DMS53 treated with DMSO at 0.1 percent for 48 hours (cell line): Measurements from ENCODE around the gene MAML3.

ENCODE experiments used
- DNase-seq: peaks from one replicate; lab custom pipeline; 2025; ENCODE audit not compliant: unreplicated experiment; lab: John Stamatoyannopoulos, UW

Gene MAML3

DNA sequence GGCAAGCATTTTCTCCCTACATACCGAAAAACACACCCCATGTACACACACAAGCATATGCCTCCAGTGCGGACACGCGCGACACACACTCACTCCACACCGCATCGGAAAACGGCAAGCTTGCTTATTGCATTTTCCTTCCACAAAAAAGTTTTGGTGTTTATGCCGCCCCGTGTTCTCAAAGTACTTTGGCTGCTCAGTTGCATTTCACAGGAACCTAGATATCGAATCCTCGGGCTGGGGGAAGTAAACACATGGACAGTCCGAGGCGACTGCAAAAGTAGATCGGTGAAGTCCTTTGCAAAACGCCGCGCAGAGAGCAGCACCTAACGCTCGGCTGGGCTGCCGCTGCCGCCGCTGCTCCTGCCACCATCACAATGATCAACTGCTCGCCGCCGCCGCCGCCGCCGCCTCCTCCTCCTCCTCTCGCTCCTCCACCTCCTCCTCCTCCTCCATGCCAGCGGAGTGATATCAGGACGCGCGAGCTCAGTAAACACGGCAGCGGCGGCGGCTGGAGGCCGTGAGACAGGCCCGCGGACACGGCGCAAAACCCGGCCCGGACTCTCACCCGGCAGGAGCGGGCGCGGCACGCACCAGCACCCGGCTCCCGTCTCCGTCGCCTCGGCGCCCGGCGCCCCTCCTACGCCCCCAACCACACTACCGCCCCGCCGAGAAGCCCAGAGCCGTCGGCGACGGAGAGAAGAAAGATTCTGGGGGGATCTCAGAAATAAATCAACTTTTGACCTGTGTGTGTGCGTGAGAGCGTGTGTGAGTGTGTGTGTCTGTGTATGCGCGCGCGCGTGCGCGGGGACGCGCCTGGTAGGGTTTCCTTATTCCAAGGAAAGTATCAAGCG lies at the start of gene MAML3:
TSS of gene MAML3 (minus strand) at position 467 of the 854 bp plus-strand sequence. CDS start 857 bp downstream, outside the sequence.
- peak; percentile 85 for DNase-seq

DNA sequence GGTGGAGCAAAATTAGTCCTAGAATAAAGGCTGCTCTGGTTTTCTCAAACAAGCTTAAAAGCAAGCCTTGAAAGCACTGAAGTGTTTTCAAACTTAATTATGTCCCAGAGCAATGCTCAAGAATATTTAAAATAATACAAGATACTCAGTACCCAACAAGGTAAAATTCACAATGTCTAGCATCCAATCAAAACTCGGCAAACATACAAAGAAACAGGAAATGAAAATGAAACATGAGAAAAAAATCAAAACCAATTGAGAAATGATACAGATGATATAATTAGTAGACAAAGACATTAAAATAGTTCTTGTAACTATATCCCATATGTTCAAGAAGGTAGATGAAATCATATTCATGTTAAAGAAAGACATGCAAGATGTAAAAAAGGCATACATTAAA lies 45.0 kb upstream of the MAML3 start:
- no peak for DNase-seq

DNA sequence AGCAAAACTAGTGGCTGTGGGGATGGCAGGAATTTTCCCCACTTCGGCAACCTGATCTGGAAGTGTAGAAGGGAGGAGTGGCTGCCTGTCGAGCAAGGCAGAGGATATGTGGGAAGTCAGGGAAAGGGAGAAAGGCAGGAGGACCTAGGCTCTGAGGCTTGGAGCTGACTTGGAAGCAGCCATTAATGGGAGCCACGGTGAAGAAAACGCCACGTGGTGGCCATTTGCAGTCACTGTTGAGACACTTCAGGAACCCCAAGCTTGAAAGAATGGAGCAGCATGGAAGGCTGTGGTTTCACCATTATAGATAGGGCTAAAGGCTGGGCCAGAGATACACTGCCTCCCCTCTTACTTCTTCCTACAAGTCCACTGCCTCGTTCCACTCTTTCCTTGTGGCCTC lies 41.8 kb upstream of the MAML3 start:
- no peak for DNase-seq

DNA sequence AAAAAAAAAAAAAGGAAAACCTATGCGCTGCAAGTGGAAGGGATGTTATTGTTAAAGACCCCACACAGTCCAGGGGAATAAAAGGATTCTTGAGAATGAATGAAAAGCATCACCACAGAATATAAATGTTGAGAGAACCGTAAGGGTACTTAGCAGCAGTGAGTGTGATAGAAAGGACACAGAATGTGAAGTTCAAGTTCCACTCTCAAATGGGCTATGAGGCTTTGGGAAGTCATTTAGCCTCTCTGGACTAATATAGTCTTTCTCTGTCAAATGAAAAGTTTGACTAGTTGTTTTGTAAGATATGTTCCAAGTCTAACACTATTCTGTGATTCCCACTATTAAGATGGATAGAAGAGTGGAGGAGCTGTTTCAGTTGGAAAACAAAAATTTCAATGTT lies 35.8 kb upstream of the MAML3 start:
- no peak for DNase-seq

DNA sequence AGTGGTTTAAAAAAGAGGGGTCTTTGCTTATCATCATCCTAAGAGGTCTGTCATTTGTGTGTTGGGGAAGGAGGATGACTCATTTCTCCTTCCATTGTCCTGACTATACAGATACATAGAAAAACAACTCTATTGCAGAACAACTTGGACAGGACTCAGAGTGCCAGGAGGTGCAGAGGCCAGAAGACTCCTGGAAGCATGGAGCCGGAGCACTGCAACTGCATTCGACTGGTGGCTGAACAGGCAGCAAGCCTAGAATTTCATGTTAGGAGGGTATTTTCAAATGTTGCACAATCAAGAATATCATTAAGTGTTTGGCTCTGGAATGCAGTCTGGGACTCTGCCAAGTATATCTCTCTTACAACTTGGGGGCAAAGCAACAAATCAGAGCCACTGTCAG lies 35.0 kb upstream of the MAML3 start:
- no peak for DNase-seq

DNA sequence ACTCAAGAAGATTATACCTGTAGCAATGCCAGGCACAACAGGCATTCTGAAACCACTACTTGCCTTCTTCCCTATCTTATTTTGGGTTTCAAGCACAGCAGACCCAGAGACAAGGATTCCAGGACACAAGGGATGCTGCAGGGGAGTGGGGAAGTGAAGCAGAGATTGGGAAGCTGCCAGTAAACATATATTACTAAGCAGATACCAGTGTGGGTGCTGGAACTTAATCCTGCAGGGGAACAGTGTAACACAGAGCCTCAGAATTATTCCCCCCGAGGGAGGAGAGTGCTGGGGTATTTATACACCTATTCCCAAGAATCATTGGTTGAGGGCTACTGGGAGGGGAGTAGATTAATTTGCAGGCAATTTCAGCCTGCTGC lies 33.3 kb upstream of the MAML3 start:
- DNase-seq: no peak

DNA sequence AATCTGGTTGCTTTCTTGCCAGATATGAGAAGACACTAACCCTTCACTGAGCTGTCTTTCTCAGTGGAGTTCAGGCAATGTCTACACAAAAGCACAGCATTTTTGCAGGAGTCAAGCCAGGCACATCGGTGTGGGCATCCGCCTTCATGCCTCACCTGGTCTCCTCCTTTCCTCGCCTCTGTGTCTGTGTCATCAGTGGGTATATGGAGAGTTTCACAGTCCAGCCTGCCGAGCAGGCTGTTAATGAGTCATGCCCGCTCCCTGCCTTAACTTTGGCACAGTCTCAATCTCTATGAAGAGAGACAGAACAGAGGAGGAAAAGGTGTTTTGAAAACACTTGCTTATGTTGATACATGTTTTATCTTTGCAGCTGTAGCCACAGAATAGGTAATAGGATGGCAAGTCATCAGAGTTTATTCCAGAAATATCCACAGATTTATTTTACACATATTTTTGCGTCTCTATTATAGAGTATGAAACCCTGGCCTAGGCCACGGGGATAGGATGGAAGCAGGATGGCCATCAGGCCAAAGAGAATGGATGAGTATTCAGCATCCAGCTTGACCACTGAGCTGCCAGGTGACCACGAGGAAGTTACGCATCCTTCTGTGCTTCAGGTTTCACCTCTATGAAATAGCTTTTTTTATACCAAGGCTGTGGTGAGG lies 32.8 kb upstream of the MAML3 start:
- peak; percentile 70 for DNase-seq

DNA sequence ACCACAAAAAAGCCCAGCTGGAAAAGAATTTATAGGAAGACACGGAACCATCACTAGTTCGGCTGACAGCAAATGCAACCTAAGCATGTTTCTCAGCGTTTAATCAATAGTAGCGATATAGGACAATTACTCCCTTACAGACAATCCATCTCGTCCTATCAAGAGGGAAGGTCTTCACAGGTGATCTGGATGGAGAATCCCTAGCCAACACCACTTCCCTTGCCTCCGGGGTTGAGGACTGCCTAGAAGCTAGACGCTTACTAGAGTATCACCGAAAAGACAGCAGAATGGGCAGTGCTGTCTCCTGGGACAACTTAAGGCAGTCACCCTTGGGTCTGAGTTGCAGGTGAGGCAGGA lies 32.1 kb upstream of the MAML3 start:
- no peak for DNase-seq

DNA sequence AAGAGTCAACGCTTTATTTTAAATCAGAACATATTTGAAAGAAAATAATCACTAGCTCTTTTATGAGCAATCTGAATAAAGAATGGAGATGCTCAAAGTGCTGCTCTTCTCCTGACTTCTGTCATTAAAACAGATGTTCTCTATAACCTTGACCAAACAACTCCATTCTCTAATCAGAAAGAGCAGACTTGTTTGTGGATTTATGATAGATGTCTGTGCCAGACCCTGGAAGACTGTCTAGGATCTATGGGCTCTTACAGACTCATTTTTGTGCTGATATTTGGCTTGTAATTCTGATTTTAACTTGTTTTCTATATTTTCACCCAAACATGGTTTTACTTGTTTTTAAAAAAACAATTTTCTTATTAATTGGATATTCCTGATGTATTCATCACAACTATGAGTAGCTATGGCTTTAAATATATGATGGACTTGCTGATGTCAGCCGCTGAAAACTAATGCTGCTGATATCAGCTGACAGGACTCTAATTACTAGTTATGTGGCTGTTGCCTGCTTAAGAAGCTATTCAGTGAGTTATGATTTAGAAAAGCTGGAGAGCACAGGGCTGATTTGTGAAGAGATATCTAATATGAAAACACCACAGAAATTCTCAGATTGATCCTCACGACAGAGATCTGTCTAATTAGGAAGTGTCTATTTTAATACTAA lies 31.6 kb upstream of the MAML3 start:
- DNase-seq: no peak

DNA sequence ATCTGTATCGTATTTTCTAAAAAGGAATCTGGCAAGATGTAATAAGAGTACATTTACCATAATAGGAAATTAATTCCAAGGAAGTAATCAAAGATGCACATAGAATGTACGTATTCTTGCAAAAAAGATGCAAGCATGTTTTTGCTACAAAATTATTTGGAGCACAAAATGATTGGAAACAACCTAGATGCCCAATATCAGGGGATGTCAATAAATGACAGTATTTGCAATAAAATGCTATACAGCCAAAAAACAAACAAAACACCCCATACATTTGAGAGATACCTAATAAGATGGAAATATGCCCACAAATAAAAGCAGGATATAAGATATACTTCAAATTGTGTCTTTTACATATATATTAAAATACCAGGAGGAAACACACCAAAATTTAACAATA lies 29.3 kb upstream of the MAML3 start:
- DNase-seq: no peak

DNA sequence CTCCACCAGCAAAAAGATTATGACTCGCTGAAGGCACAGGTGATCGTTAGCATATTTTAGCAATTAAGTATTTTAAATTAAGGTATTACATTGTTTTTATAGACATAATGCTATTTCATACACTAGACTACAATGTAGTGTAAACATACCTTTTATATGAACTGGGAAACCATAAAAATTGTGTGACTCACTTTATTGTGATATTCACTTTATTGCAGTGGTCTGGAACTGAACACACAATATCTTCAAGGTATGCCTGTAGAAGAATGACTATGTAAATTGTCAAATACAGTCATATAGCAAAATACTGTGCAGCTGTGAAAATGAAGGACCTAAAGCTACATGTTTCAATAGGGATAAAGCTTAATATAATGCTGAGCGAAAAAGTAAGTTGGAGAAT lies 26.6 kb upstream of the MAML3 start:
- peak; percentile 70 for DNase-seq

DNA sequence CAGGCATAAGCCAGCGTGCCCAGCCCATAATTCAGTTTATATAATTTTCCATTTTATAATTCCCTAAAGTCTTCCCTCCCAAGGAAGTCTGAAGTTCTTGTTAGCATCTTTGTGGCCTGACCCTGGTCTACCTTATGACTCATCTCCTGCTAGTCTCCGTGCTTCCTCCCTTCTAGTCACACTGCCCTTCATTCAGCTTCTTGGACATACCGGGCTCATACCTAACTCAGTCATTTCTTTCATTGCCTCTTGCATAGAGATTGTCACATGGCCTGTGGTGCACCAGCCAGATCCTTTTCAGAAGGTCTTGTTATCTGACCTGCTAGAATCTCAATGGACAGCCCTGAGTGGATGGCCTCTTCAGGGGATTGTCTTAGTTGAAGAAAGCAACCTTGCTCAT lies 22.8 kb upstream of the MAML3 start:
- DNase-seq: no peak

DNA sequence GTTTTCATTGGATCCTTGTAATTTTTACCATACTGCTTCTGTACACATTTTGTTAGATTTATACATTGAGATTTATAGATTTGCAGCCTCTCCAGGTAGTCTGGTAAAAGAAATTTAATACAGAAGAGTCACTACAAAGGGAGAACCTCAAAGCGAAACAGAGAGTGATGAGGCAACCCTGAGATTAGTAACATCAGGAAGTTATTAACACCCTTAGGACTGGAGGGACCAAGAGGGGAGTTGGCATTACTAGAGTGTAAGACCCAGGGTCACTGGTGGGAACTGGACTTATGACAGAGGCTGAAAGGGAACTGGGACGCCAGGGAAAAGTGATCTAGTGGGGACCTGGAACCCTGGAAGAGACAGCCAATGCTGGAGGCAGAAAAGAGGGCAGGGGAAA lies 20.6 kb upstream of the MAML3 start:
- DNase-seq: no peak

DNA sequence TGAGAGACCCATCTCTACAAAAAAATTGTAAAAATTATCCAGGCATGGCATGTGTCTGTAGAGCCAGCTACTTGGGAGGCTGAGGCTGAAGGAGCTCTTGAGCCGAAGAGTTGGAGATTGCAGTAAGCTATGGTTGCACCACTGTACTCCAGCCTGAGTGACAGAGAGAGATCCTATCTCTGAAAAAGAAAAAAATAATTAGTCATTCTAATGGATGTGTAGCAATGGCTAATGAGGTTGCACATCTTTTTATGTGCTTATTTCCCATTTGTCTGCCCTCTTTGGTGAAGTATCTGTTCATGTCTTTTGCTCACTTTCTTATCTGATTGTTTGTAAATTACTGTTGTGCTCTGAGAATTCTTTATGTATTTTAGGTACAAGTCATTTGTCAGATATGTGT lies 19.0 kb upstream of the MAML3 start:
- DNase-seq: no peak

DNA sequence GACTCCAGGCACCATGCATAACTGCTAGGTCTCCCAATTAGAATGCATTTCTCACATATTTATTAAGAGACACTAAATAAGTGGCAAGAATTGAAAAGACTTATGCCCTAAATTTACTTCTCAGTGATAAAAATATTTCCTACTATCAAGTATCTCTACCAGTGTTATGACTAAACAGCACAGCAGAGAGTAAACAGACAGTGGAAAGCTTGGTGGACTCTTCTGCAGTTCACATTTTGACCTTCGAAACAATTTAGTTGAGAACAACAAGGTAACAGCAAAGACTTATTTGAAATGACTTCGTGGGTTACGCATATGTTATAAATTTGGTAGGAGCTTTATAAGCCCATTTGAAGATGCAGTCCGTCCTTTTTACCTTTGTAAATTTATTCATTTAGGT lies 16.3 kb upstream of the MAML3 start:
- no peak for DNase-seq

DNA sequence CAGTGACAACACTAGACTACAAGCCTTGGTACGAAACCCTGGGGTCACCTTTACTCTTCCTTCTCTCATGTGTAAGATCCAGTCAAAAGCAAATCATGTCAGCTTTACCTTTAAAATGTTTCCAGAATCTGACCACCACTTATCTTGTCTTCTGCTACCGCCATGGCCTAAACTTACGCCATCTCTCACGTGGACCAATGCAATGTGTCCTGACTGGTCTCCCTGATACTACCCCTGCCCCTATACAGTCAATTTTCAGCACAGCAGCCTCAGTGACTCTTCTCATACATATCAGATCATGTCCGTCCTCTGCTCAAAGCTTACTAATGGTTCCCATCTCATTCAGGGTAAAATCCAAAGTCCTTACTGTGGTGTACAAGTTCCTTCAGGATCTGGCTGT lies 15.0 kb upstream of the MAML3 start:
- no peak for DNase-seq

DNA sequence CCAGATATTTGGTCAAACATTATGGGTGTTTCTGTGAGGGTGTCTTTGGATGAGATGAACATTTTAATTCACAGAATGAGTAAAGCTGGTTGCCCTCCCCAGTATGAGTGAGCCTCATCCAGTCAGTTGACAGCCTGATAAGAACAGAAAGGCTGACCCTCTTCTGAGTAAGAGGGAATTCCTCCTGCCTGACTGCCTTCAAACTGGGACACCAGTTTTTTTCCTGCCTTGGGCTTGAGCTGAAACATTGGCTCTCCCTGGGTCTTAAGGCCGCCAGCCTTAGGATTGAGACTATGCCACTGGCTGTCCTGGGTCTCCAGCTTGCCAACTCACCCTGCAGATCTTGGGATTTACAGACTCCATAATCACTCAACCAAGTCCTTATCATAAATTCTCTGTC lies 14.5 kb upstream of the MAML3 start:
- DNase-seq: no peak

DNA sequence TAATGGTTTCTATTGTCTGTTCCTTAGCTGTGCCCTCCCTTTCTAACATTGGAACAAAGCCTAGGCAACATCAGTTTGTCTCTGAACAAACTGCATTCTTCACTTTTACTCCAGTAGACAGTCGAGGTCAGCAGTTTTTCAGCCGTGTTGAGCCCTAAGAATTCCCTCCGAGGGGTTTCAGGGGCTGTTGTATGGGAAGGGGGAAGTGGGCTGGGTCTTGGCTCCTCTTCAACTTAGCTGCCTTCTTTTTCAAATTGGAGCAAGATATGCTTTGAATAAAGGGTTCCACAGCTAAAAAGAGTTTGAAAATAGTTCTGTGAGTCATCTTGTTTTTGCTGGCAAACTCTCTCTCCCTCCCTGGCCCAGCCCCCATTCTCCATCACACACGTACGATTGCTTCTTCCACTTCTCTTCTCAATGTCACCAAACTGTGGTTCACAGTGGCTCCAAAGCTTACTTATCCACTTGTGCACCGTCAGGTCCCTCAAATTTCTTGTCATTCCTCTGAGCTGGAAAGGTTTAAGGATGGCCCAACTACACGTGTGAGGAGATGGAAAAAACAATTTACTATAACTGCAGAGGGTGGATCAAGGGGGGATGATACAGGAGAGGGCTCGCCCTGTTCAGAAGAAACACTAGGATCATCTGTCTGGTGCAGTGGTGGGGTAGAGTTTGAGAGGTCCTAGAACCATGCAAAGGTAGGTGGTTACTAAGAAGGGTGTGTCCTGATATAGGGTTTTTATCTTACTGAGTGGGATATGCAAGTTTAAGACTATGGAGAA lies 9.2 kb upstream of the MAML3 start:
- no peak for DNase-seq

DNA sequence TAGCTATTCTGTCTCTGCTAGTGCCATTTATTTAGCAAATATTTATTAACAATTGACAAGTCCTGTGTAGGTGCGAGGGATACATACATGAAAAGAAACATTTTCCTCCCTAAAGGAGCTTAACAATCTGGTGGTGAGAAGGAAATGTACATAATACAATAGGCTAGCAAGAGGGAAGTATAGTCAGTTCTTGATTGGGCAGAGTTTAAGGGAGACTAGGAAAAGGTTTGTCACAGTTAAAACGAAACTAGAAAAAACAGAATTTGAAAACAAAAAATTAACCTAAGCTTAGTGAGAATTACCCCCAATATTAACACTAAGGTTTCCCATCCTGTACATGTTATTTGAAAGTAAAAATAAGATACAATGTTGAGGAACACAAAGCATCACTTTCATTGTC lies 8.6 kb upstream of the MAML3 start:
- DNase-seq: no peak

DNA sequence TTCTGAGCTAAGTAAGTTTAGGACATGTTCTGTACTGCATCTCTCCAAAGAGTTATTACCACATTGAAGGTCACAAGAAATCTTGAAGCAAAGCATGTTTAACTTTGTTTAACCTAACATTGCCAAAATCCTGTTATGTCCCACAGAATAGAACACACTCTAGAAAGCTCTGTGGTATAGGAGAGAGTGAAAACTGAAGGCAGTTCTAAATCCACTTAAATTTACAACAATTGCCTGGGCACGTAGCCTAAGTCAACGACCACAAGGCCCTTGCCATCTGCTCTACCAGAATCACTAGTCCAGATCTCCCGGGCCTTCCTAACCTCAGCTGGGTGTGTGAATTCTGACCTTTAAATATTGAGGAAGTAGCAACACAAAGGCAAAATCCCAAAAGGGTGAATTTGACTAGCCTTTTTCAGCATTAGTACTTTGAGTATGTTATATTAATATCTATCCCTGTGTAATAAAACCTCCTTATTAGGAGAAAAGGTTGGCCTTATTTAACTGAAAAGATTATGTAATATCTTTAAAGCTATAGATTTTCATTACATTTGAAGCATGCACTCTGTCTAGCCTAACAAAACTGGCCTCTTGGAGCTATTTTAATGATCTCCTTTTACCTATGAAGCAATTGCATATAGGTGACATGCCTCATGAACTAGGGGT lies 4.5 kb upstream of the MAML3 start:
- peak; percentile 27 for DNase-seq

DNA sequence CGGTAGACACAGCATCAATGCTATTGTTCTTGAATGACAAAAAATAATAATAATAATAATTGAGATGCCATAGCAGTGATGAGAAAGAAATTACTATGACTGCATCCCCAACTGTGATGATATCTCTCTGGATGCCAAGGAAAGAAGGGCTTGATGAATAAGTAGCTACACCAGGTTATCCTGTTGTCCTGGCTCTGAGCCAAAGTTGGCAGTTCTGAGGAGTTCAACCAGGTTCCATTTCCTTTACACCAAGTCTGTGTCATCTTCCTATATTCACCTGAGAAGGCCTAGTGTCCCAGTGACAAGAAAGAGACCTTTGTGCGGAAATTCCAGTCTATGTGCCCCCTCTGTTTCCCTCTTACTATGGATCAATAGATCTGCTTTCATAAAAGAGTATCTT lies 3.4 kb upstream of the MAML3 start:
- no peak for DNase-seq
